ENCODE data around the gene GREB1L. TPM values are rescaled to one million over a fixed set of nuclear protein-coding genes. Genes with fewer than 3 reads are reported as not detected.

The GREB1L gene
- total and polyA plus RNA-seq, 9 of the 15 experiments (the other 6 are each of a cell fraction or from before 2014, with no cell fraction given), result 0.03 TPM; not detected in 8

DNA sequence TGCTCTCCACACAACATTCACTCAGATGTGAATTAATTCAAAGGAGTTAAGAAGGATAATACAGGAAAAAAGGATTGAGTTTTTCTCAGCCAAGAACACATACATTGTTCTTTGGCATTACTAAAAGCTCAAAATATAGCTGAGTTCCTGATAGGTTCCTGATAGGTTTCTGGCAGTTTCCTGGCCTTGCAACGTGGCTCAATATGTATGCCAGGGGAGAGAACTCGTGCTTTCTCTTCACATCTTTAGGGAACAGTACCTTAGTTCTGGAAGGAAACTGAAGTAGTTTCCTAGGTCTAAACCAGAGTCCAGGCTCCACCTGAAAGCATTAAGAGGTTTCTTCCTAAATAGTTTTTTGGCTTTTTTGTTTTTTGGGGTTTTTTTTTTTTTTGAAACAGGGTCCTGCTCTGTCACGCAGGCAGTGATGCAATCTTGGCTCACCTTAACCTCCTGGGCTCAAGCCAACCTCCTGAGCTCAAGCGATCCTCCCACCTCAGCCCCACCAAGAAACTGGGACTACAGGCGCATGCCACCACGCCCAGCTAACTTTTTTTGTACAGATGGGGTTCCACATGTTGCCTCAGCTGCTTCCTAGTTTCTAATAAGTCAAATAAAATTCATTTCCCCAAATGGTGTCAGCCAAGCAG lies 315.7 kb downstream of the GREB1L start:
- Histone ChIP-seq H3K4me2 (ENCODE audit: insufficient read depth, low read length) (no peak overlapping the region), H3K36me3 (ENCODE audit: control insufficient read depth, insufficient read depth, low read length) (peaks cover 61% of the 10 kb centered on the region), H2AFZ (ENCODE audit: low read depth, low read length) (no peak overlapping the region), H3K9ac (ENCODE audit: insufficient read depth in 1 of 2, low read depth in 2 of 2, low read length in 2 of 2) (no peak overlapping the region), H4K20me1 (replicated peaks; ENCODE audit: control insufficient read depth, insufficient read depth, low read length) (no peaks in the 10 kb centered on the region), H3K27me3 (ENCODE audit: control insufficient read depth in 2 of 2, insufficient read depth in 2 of 2, low read length in 2 of 2) (no peaks in the 10 kb centered on the region), H3K4me1 (replicated peaks in 1 of 2; ENCODE audit: control insufficient read depth in 2 of 2, insufficient read depth in 2 of 2, low read length in 2 of 2) (peaks cover 2 to 5% of the 10 kb centered on the region in 2 experiments; a peak in 2 of 5 replicates), H3K27ac (ENCODE audit: extremely low read depth, low read depth, low read length) (peak overlapping the region; percentile 51), H3K4me3 (no peak overlapping the region), H3K79me2 (ENCODE audit: control insufficient read depth, insufficient read depth, low read length) (no peaks in the 10 kb centered on the region), H3K9me3 (replicated peaks; ENCODE audit: control insufficient read depth, insufficient read depth, low read depth, low read length) (no peaks in the 10 kb centered on the region), H3K9me1 (ENCODE audit: control insufficient read depth, insufficient read depth, low read length) (no peaks in the 10 kb centered on the region)
- no TSS peak for BruUV-seq (replicated peaks)
- FAIRE-seq (peak; percentile 15), ATAC-seq (peak; percentile 89), DNase-seq (ENCODE audit: extremely low read depth in 1 of 4, low spot score in 3 of 4) (peak in 1 of 4 experiments; percentile 55)
- 22% methylated on average over 6 of the region's 6 CpGs for WGBS (ENCODE audit: insufficient coverage, low coverage, missing lambda C conversion rate)
- in situ Hi-C loops (cut with MboI), result no loop called here
- ChIA-PET CTCF (ENCODE audit: low intra/inter-chr PET ratio) (no interaction called here), POLR2A (interaction anchor here (0.6 to 2.4 kb wide), 7 partner anchors 9 to 1476 kb away, joined by 3 to 7 read pairs (median 4); partner anchors contain the start of gene ESCO1)
- intact Hi-C loops (cut with micrococcal nuclease), result no loop called here
- no peak for TF ChIP-seq SRSF3 (IDR thresholded peaks at IDR 0.05; ENCODE audit: insufficient read depth, low read length)
- no peak for TF ChIP-seq NR4A1 (CRISPR knock-in tag; IDR thresholded peaks at IDR 0.05)
- no peak for TF ChIP-seq NR4A1 (tag; IDR thresholded peaks at IDR 0.05)
- no peak for TF ChIP-seq RFX1 (IDR thresholded peaks at IDR 0.05)
- no peak for TF ChIP-seq ZC3H4 (CRISPR knock-in tag; IDR thresholded peaks at IDR 0.05; ENCODE audit: borderline replicate concordance)
- TF ChIP-seq ZNF174 (CRISPR knock-in tag; IDR thresholded peaks at IDR 0.05), result no peak
- TF ChIP-seq ZNF778 (CRISPR knock-in tag; IDR thresholded peaks at IDR 0.05), result no peak
- TF ChIP-seq, protein P1, sequence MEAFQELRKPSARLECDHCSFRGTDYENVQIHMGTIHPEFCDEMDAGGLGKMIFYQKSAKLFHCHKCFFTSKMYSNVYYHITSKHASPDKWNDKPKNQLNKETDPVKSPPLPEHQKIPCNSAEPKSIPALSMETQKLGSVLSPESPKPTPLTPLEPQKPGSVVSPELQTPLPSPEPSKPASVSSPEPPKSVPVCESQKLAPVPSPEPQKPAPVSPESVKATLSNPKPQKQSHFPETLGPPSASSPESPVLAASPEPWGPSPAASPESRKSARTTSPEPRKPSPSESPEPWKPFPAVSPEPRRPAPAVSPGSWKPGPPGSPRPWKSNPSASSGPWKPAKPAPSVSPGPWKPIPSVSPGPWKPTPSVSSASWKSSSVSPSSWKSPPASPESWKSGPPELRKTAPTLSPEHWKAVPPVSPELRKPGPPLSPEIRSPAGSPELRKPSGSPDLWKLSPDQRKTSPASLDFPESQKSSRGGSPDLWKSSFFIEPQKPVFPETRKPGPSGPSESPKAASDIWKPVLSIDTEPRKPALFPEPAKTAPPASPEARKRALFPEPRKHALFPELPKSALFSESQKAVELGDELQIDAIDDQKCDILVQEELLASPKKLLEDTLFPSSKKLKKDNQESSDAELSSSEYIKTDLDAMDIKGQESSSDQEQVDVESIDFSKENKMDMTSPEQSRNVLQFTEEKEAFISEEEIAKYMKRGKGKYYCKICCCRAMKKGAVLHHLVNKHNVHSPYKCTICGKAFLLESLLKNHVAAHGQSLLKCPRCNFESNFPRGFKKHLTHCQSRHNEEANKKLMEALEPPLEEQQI (IDR thresholded peaks at IDR 0.05), result no peak
- TF ChIP-seq, protein P2, sequence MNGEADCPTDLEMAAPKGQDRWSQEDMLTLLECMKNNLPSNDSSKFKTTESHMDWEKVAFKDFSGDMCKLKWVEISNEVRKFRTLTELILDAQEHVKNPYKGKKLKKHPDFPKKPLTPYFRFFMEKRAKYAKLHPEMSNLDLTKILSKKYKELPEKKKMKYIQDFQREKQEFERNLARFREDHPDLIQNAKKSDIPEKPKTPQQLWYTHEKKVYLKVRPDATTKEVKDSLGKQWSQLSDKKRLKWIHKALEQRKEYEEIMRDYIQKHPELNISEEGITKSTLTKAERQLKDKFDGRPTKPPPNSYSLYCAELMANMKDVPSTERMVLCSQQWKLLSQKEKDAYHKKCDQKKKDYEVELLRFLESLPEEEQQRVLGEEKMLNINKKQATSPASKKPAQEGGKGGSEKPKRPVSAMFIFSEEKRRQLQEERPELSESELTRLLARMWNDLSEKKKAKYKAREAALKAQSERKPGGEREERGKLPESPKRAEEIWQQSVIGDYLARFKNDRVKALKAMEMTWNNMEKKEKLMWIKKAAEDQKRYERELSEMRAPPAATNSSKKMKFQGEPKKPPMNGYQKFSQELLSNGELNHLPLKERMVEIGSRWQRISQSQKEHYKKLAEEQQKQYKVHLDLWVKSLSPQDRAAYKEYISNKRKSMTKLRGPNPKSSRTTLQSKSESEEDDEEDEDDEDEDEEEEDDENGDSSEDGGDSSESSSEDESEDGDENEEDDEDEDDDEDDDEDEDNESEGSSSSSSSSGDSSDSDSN (IDR thresholded peaks at IDR 0.05; ENCODE audit: borderline replicate concordance in 1 of 2, low read depth in 2 of 2, low read length in 2 of 2), result no peak
- TF ChIP-seq DMBX1 (CRISPR knock-in tag; IDR thresholded peaks at IDR 0.05; ENCODE audit: borderline replicate concordance), result 0 out of 2 replicates have a peak, but pooled peaks have one; percentile 39
- TF ChIP-seq SRSF9 (IDR thresholded peaks at IDR 0.05; ENCODE audit: borderline replicate concordance, low read depth, low read length), result no peak
- no peak for TF ChIP-seq TAF7 (tag; IDR thresholded peaks at IDR 0.05)
- TF ChIP-seq ZNF217 (CRISPR knock-in tag; IDR thresholded peaks at IDR 0.05), result no peak
- TF ChIP-seq SETDB1 (IDR thresholded peaks at IDR 0.05; ENCODE audit: low read length), result no peak
- TF ChIP-seq, protein P3, sequence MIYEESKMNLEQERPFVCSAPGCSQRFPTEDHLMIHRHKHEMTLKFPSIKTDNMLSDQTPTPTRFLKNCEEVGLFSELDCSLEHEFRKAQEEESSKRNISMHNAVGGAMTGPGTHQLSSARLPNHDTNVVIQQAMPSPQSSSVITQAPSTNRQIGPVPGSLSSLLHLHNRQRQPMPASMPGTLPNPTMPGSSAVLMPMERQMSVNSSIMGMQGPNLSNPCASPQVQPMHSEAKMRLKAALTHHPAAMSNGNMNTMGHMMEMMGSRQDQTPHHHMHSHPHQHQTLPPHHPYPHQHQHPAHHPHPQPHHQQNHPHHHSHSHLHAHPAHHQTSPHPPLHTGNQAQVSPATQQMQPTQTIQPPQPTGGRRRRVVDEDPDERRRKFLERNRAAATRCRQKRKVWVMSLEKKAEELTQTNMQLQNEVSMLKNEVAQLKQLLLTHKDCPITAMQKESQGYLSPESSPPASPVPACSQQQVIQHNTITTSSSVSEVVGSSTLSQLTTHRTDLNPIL (CRISPR knock-in tag; IDR thresholded peaks at IDR 0.05), result no peak
- peak; percentile 59; the same call in 1 of the 2 replicates for TF ChIP-seq NBN (IDR thresholded peaks at IDR 0.05; ENCODE audit: low read depth)
- no peak for TF ChIP-seq ZNF239 (CRISPR knock-in tag; IDR thresholded peaks at IDR 0.05)
- no peak for TF ChIP-seq SMAD3 (CRISPR knock-in tag; conservative IDR thresholded peaks at IDR 0.05)
